Immature natural killer cell (primary cell): Measurements from ENCODE around the gene TMEM60. TPM values are rescaled to one million over a fixed set of nuclear protein-coding genes. Genes with fewer than 3 reads are reported as not detected.
"Not testable (repeated sequence)": the region's sequence is repeated elsewhere in the genome, so short reads cannot be mapped to it uniquely, and the experiment has no call there.

Experiments
- DNase-seq, 3 donors: peaks; one replicate each; pipeline ENCODE4 v3.0.0; 2022; ENCODE audit warnings: mixed read lengths in 1 of 3
- H3K27ac Mint-ChIP-seq, 6 donors: one replicate each; pipeline ENCODE4 v1.8.0; 2020; ENCODE audit warnings: mixed read lengths in 6 of 6, mild to moderate bottlenecking in 5 of 6, inconsistent platforms in 4 of 6, moderate library complexity in 3 of 6
- H3K27me3 Mint-ChIP-seq, 3 donors: one replicate each; pipeline ENCODE4 v1.8.0; 2020 to 2021; ENCODE audit warnings: low read depth in 3 of 3, mild to moderate bottlenecking in 3 of 3, mixed read lengths in 3 of 3, moderate library complexity in 3 of 3, inconsistent platforms in 1 of 3
- H3K36me3 Mint-ChIP-seq, 3 donors: one replicate each; pipeline ENCODE4 v1.8.0; 2020; ENCODE audit warnings: mixed read lengths in 3 of 3, inconsistent platforms in 2 of 3, mild to moderate bottlenecking in 2 of 3
- H3K4me1 Mint-ChIP-seq, 2 donors: one replicate each; pipeline ENCODE4 v1.8.0; 2020; ENCODE audit warnings: inconsistent platforms in 2 of 2, mild to moderate bottlenecking in 2 of 2, mixed read lengths in 2 of 2, moderate library complexity in 1 of 2
- H3K4me3 Mint-ChIP-seq, 5 donors: one replicate each; pipeline ENCODE4 v1.8.0; 2020; ENCODE audit warnings: mild to moderate bottlenecking in 5 of 5, mixed read lengths in 5 of 5, inconsistent platforms in 3 of 5, moderate library complexity in 3 of 5
- H3K9me3 Mint-ChIP-seq, 6 donors: one replicate each; pipeline ENCODE4 v1.8.0; 2020; ENCODE audit warnings: mild to moderate bottlenecking in 6 of 6, mixed read lengths in 6 of 6, inconsistent platforms in 4 of 6, moderate library complexity in 3 of 6
- polyA plus RNA-seq, 3 donors: library from polyadenylated mRNA; unstranded; fragments of 300-500 nt; fragmentation: Illumina TruSeq; gene quantifications; one replicate each; pipeline ENCODE4 v1.2.3, GENCODE V29; 2021

TMEM60 gene, protein sequence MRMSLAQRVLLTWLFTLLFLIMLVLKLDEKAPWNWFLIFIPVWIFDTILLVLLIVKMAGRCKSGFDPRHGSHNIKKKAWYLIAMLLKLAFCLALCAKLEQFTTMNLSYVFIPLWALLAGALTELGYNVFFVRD
- 10 to 100 TPM in 2 of 3 donors, 1 to 10 TPM in 1; 7.9 to 22.6 (median 11.0) TPM for polyA plus RNA-seq

DNA sequence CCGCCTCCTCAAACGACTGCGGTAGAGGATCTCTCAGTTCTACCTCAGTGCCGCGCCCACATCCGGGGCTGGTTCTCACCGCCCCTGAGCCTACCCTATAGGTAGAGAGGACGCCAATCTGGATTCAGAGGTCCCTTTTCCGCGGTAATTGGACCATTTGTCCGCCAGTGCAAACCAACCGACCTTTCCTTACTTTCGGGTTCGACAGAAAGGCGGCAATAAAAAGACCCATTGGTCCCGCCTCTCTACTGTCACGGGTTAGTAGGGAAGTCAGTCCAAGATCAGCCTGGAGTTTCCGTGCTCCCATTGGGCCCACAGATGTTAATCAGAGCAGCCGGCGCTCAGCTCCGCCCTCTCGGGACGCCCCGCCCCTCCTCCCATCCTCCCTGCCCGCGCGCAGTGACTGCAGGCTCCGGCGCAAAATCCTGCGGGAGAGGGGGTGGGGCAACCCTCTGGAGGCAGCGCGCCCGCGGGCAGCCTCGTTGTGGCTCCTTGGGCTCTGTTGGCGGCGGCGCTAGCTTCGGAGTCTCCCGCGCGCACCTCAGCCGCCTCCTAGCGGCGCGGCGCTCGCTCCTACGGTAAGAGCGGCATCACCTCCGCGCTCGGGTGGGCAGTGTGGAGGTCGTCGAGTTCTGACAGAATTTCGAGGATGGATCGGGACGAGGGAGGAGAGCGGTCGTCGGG, at the start of gene TMEM60, which contains the start of gene PHTF2:
Gene TMEM60, minus strand, starts transcription at position 41 of the 684 bp plus-strand sequence. CDS start 4,061 bp downstream, outside the sequence.
Gene PHTF2, plus strand, starts transcription at position 380 of the 684 bp plus-strand sequence.
- Mint-ChIP-seq H3K4me1 (peaks cover 68 to 88% of the 10 kb centered on the region in 2 donors), H3K36me3 (no peaks in the 10 kb centered on the region), H3K27ac (peak within 1 kb of the TSS; percentile 89 to 95 (median 94)), H3K9me3 (no peaks in the 10 kb centered on the region), H3K27me3 (peaks cover 6 to 13% (median 9%) of the 10 kb centered on the region in 3 donors), H3K4me3 (peak within 1 kb of the TSS; percentile 91 to 99 (median 93))
- DNase-seq = peak; percentile 94

DNA sequence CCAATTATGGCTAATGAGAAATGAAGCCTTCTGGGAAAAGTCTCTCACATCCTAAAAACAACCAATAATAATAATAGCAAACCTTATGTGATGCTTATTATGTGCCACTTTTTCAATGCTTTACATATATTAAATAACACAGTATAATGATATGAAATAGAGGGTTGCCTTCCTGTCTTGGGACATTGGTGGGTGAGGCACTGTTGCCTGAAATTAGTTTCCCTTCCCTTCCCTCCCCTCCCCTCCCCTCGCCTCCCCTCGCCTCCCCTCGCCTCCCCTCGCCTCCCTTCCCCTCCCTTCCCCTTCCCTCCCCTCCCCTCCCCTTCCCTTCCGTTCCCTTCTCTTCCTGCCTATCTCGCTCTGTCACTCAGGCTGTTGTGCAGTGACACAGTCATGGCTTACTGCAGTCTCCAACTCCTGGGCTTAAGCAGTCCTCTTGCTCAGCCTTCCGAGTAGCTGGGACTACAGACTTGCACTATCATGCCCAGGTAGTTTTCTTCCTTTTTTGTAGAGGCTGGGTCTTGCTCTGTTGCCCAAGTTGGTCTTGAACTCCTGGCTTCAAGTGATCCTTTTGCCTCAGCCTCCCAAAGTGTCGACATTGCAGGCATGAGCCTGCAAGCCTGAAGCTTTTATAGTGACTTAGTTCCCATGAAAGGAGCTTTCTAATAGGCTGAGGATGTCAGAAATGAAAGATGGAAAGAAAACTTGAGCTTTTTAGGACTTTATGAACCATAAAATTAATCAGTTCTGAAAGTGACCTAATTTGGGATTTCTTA, 48.3 kb upstream of the TMEM60 start:
- Mint-ChIP-seq H3K4me1 (peaks cover 3 to 14% of the 10 kb centered on the region in 2 donors), H3K27ac (no peak overlapping the region), H3K9me3 (no peaks in the 10 kb centered on the region), H3K36me3 (peaks cover 3 to 13% (median 10%) of the 10 kb centered on the region in 3 donors), H3K27me3 (peaks cover 0 to 2% (median 0%) of the 10 kb centered on the region in 3 donors), H3K4me3 (no peak overlapping the region)
- DNase-seq = no peak

DNA sequence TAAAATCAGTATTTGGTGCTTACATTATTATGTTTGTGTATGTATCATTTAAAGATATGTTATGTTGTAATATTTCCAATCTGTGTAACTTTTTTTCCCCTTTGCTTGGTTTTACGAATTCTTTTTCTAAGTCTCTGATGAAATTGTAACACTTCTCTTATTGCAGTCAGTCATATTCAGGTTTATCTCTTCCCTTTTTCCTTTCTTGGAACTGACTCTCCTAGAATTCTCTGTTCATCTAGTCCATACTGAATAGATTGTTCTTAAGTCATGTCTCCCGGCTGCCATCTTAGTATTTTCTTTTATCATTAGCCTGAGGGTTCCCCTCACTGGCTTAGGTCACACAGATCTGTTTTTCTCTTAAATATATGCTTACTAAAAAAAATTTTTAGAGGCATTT, 45.0 kb upstream of the TMEM60 start:
- no peak overlapping the region for H3K27ac Mint-ChIP-seq

DNA sequence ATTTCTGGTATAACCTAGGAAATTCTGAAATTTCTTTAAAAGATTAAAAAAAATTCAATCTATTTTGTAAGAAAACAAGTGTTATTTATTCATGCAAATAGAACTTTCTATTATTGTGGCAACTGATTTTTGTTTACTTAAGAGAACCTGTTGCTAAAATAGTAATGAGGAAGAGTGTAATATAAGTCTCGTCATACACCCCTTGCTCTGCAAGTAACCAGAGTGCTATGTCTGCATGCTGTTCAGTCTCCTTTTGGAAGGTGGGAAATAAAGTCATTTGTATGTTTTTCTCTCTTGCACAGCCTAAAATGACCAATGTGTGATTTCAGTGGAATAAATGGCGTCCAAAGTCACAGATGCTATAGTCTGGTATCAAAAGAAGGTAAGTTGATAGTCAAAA, 41.7 kb upstream of the TMEM60 start:
- no peaks in the 10 kb centered on the region for H3K9me3 Mint-ChIP-seq
- peaks cover 3 to 4% (median 3%) of the 10 kb centered on the region in 3 donors for H3K36me3 Mint-ChIP-seq
- DNase-seq = no peak
- H3K4me3 Mint-ChIP-seq = no peak overlapping the region
- H3K27ac Mint-ChIP-seq = peak overlapping the region in 1 of 6 donors; percentile 41
- peaks cover 4% of the 10 kb centered on the region in 2 donors for H3K4me1 Mint-ChIP-seq
- peaks cover 0 to under 1% (median 0%) of the 10 kb centered on the region in 3 donors for H3K27me3 Mint-ChIP-seq

More for the DNA sequence above, 45.0 kb upstream of the TMEM60 start:
- DNase-seq = no peak
- Mint-ChIP-seq H3K4me3 (no peak overlapping the region), H3K27me3 (peaks cover 0 to 2% (median 0%) of the 10 kb centered on the region in 3 donors), H3K9me3 (no peaks in the 10 kb centered on the region), H3K36me3 (peaks cover 3 to 4% (median 3%) of the 10 kb centered on the region in 3 donors), H3K4me1 (peaks cover 3 to 12% of the 10 kb centered on the region in 2 donors)

DNA sequence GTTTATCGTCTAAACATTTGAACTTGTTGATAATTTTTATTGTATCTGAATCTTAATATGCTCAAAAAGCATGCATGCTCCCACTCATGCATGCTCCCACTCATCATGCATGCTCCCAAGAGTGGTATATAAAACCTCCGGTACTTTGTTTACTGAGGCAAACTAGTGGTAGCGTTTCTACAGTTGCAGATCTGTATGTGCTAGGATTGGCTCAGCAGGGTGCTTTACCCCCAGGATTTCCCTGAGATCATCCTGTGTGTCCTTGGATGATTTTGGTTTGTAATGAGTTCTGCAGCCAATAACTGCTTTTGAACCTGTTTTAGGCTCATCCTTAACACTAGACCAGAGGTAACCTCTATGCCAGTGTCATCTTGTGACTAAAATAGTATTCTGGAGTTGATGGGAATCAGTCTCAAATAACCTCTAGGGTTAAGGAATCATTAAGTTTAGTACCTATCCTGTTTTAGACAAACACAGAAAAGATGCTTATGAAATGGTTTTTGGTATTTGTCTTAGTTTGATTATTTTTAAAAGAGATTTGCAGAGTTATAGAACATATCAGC, 40.8 kb upstream of the TMEM60 start:
- Mint-ChIP-seq H3K9me3 (no peaks in the 10 kb centered on the region), H3K4me1 (peaks cover 10 to 13% of the 10 kb centered on the region in 2 donors), H3K4me3 (no peak overlapping the region), H3K36me3 (peaks cover 1 to 4% (median 3%) of the 10 kb centered on the region in 3 donors), H3K27me3 (no peaks in the 10 kb centered on the region), H3K27ac (no peak overlapping the region)
- no peak for DNase-seq

DNA sequence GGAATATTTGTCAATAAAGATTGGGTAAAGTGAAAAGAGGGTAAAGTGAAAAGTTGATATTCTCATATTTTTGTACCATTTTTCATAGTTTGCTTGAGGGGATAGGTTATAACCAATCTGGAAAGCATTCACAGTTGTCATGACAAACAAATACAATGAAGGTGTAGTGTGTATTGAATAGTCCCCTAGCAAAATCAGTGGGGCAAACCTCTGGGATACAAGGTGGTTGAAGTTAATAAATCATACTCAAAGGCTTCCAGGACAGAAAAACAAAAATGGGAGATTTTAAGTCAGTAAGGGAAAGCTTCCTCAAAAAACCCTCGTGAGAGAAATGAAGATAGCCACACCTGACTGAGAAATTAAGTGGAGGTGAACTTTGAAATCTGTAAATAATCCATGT, 39.7 kb upstream of the TMEM60 start:
- peak overlapping the region in 1 of 6 donors; percentile 37 for H3K27ac Mint-ChIP-seq
- no peak for DNase-seq
- H3K36me3 Mint-ChIP-seq = no peaks in the 10 kb centered on the region
- H3K9me3 Mint-ChIP-seq = no peaks in the 10 kb centered on the region
- no peak overlapping the region for H3K4me3 Mint-ChIP-seq
- H3K4me1 Mint-ChIP-seq = peaks cover 15 to 24% of the 10 kb centered on the region in 2 donors
- H3K27me3 Mint-ChIP-seq = peaks cover 0 to 1% (median 0%) of the 10 kb centered on the region in 3 donors

DNA sequence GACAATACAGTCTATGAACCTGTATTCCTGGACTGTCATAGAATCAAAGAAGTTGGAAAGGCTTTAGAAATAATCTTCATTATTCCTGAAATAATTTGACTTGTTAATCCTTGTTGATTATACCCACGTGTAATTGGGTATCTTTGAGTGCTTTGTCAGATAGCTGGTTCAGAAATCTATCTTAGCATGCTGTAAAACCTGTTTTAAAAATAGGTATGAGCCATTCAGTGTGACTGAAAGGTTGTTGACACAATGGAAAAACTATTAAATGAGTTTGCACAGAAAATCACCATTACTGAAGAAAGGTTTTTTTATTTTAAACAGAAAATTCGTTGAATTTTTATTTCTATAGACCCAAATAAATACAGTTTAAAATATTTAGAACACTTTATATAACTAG, 39.0 kb upstream of the TMEM60 start:
- H3K4me1 Mint-ChIP-seq = peaks cover 17 to 26% of the 10 kb centered on the region in 2 donors

DNA sequence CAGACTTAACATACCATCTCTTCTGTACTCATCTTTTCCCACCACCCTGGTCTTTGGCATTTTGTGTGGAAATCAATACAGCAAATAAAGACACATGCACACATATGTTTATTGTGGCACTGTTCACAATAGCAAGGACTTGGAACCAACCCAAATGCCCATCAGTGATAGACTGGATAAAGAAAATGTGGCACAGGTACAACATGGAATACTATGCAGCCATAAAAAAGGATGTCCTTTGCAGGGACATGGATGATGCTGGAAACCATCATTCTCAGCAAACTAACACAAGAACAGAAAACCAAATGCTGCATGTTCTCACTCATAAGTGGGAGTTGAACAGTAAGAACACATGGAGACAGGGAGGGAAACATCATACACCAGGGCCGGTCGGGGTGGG, 38.2 kb upstream of the TMEM60 start:
- not testable (repeated sequence) for DNase-seq, H3K9me3 Mint-ChIP-seq, H3K27ac Mint-ChIP-seq, H3K27me3 Mint-ChIP-seq, H3K36me3 Mint-ChIP-seq
- H3K4me3 Mint-ChIP-seq = peak overlapping the region in 1 of 5 donors; percentile 25
- H3K4me1 Mint-ChIP-seq = peaks cover 17 to 27% of the 10 kb centered on the region in 2 donors

More for the DNA sequence above, 39.0 kb upstream of the TMEM60 start:
- no peak for DNase-seq
- Mint-ChIP-seq H3K4me3 (no peak overlapping the region), H3K27ac (no peak overlapping the region), H3K36me3 (no peaks in the 10 kb centered on the region), H3K9me3 (no peaks in the 10 kb centered on the region), H3K27me3 (peaks cover 0 to 1% (median 0%) of the 10 kb centered on the region in 3 donors)

DNA sequence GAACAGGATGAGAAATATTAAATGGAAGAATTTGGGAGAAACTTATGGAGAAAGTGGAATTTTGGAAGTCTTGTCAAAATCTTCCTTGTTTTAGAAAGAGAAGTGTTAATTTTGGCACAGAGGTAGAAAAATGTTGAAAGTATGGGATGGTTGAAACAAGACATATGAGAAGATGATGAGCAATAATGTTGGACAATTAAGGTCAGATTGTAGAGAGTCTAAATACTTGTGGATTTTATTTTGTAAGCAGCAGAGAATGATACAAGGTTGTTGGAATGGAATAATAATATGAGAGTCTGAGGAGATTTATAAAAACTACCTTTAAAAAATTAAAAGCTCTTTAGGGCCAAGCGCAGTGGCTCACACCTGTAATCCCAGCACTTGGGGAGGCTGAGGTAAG, 34.9 kb upstream of the TMEM60 start:
- Mint-ChIP-seq H3K4me1 (peaks cover 19 to 37% of the 10 kb centered on the region in 2 donors), H3K4me3 (no peak overlapping the region), H3K27me3 (peaks cover 0 to 1% (median 0%) of the 10 kb centered on the region in 3 donors), H3K27ac (peak overlapping the region in 1 of 6 donors; percentile 34), H3K9me3 (no peaks in the 10 kb centered on the region), H3K36me3 (no peaks in the 10 kb centered on the region)
- DNase-seq = no peak

DNA sequence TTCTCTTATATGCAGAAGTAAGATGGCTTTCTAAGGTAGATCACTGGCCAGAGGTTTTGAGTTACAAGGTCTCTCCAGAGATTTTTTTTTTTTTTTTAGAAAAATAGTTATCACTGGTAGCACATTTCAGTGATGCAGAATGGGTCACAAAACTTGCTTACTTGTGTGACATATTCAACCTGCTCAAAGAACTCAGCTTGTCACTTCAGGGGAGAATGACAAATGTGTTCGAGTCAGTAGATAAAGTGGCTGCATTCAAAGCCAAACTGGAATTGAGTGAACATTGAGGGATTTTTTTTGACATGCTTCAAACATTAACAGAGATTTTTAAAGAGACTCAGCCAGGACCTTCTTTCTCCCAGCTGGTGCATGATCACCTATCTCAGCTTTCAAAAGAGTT, 33.7 kb upstream of the TMEM60 start:
- DNase-seq = no peak
- no peak overlapping the region for H3K4me3 Mint-ChIP-seq
- no peaks in the 10 kb centered on the region for H3K36me3 Mint-ChIP-seq
- no peak overlapping the region for H3K27ac Mint-ChIP-seq
- H3K4me1 Mint-ChIP-seq = peaks cover 22 to 43% of the 10 kb centered on the region in 2 donors
- H3K27me3 Mint-ChIP-seq = peaks cover 0 to 1% (median 0%) of the 10 kb centered on the region in 3 donors
- H3K9me3 Mint-ChIP-seq = no peaks in the 10 kb centered on the region

DNA sequence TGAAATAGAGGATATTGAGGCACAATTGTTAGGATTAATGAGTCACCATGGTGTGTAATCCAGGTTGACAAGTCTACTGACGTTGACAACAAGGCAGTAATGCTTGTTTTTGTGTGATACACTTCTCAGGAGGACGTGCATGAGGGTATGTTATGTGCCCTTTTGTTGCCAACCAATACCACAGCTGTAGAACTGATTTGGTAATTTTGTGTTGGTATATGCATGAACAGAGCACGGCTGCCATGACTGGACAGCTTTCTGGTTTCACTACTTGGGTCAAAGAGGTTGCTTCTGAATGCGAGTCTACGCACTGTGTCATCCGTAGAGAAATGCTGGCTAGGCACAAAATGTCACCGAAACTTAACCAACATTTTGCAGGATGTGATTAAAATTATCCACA, 33.2 kb upstream of the TMEM60 start:
- H3K27me3 Mint-ChIP-seq = peaks cover 0 to 1% (median 0%) of the 10 kb centered on the region in 3 donors
- H3K36me3 Mint-ChIP-seq = no peaks in the 10 kb centered on the region
- no peak overlapping the region for H3K4me3 Mint-ChIP-seq
- peak overlapping the region in 1 of 6 donors; percentile 17 for H3K27ac Mint-ChIP-seq
- H3K4me1 Mint-ChIP-seq = peaks cover 26 to 48% of the 10 kb centered on the region in 2 donors
- H3K9me3 Mint-ChIP-seq = no peaks in the 10 kb centered on the region
- DNase-seq = no peak

DNA sequence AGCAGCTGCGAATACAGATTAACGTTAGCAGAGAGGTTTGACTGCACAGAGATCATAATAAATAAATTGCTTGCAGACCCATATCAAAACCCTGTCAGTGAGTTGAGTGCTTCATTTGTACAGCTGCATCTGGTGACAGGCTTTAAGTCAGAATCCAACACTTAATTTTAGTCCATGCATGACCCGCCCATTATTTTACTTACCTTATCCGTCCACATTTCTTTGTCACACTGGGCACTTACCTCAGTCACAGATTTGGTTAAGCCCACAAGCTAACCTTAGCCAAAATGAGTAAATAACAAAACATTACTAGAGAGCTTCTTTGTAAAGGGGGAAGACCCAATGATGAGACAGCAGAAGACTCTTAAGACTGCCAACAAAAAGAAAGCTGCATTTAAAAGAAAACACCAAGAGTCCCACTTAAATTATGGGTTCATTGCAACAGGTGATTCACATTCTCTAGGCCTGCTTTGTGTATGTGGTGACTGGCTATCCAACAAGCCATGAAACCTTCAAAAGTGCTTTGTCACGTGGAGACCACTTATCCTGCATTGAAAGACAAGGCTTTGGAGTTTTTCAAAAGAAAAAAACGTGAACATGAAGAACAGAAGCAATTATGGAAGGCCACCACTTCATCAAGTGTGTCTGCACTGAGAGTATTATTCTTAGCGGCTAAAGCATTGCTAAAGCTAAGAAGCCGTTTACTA, 32.6 kb upstream of the TMEM60 start:
- peaks cover 29 to 55% of the 10 kb centered on the region in 2 donors for H3K4me1 Mint-ChIP-seq

DNA sequence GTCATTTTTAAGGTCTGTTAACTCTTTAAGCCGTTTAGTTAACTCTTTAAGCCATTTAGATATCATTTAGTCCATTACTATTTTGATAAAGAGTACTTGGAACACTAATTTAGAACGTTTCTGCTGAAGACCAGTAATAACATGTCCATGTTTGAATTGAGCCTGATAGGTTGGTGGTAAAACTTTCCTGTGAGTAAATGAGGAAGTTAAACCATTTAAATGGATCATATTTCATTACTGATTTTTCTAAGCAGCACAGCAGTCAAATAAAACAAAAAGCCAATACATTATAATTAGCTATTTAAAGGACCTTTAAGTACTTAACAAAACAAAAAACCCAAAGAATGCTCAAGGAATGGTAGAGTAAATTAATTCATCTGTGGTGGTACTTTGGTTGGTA, 29.8 kb upstream of the TMEM60 start:
- Mint-ChIP-seq H3K27ac (no peak overlapping the region), H3K36me3 (peaks cover 5 to 12% (median 10%) of the 10 kb centered on the region in 3 donors), H3K9me3 (peaks cover 0 to 13% (median 4%) of the 10 kb centered on the region in 6 donors), H3K4me1 (peaks cover 23 to 50% of the 10 kb centered on the region in 2 donors), H3K4me3 (no peak overlapping the region), H3K27me3 (peaks cover 0 to 2% (median 0%) of the 10 kb centered on the region in 3 donors)
- DNase-seq = no peak

More for the DNA sequence above, 32.6 kb upstream of the TMEM60 start:
- H3K36me3 Mint-ChIP-seq = peaks cover 0 to 2% (median 1%) of the 10 kb centered on the region in 3 donors
- no peak overlapping the region for H3K4me3 Mint-ChIP-seq
- peak overlapping the region in 1 of 6 donors; percentile 64 for H3K27ac Mint-ChIP-seq
- peaks cover 0 to 2% (median under 1%) of the 10 kb centered on the region in 6 donors for H3K9me3 Mint-ChIP-seq
- DNase-seq = no peak
- H3K27me3 Mint-ChIP-seq = peaks cover 0 to 1% (median 0%) of the 10 kb centered on the region in 3 donors
